ENCODE data around the gene MAGI2. TPM values are rescaled to one million over a fixed set of nuclear protein-coding genes. Genes with fewer than 3 reads are reported as not detected.

The MAGI2 gene
- total and polyA plus RNA-seq, 2 donors from 2014 or later = 4.4 to 9.0 TPM

DNA sequence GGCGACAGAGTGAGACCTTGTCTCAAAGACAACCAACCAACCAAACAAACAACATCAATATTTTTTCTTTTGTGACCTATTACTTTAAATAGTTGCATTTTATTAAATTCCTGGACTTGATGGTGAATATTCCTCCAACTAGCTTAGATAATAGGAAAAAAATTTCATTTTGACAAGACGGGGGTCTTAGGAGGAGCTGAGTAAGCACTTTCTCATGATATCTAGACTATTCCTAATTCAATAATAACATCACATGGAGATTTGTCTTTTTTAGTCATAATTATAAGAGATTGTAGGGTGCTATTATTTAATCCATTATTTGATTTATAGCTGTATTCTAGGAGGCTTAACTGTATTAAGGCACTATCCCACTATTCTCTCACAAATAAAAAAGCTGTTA lies 952.4 kb downstream of the MAGI2 start:
- H3K4me3 ChIP-seq (ENCODE audit: low read length in 3 of 3) = no peak overlapping the region
- no peaks in the 10 kb centered on the region for H3K4me1 ChIP-seq (ENCODE audit: control insufficient read depth in 2 of 3, insufficient read depth in 2 of 3, low read depth in 1 of 3, low read length in 3 of 3)
- no peak for DNase-seq
- no peaks in the 10 kb centered on the region for H3K36me3 ChIP-seq (ENCODE audit: control insufficient read depth in 2 of 3, insufficient read depth in 3 of 3, low read length in 3 of 3)
- H3K9ac ChIP-seq (ENCODE audit: low read length in 3 of 3) = no peak overlapping the region
- intact Hi-C loops (cut with DNase I) = no loop called here
- no peaks in the 10 kb centered on the region for H3K27me3 ChIP-seq (ENCODE audit: control insufficient read depth, insufficient read depth, low read length)
- TF ChIP-seq, protein P1, sequence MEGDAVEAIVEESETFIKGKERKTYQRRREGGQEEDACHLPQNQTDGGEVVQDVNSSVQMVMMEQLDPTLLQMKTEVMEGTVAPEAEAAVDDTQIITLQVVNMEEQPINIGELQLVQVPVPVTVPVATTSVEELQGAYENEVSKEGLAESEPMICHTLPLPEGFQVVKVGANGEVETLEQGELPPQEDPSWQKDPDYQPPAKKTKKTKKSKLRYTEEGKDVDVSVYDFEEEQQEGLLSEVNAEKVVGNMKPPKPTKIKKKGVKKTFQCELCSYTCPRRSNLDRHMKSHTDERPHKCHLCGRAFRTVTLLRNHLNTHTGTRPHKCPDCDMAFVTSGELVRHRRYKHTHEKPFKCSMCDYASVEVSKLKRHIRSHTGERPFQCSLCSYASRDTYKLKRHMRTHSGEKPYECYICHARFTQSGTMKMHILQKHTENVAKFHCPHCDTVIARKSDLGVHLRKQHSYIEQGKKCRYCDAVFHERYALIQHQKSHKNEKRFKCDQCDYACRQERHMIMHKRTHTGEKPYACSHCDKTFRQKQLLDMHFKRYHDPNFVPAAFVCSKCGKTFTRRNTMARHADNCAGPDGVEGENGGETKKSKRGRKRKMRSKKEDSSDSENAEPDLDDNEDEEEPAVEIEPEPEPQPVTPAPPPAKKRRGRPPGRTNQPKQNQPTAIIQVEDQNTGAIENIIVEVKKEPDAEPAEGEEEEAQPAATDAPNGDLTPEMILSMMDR (IDR thresholded peaks at IDR 0.05; ENCODE audit: borderline replicate concordance, extremely low read depth, insufficient read depth) = no peak
- H3K9me3 ChIP-seq (ENCODE audit: control insufficient read depth in 2 of 3, insufficient read depth in 1 of 3, low read length in 3 of 3) = no peaks in the 10 kb centered on the region
- no peak overlapping the region for H3K27ac ChIP-seq (ENCODE audit: low read depth in 2 of 2, low read length in 2 of 2)
- no peak for FAIRE-seq

DNA sequence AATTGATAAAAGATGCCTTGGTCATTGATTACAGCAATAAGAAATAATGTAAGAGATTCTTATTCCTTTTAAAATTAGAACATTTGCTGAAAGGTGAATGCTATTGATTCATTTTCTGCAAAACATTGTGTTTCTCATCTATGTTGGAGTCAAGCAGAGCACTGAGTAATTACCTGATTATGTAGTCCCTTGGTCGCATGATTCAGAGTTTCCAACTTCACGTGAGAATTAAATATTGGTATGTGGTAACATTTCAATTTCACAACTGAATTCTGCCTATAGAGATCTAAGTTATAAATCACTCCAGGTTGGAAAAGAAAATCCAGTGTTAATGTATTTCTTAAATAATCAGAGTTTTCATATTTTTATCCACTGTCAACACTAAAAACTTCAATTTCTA lies 953.5 kb downstream of the MAGI2 start:
- no peak for DNase-seq
- Histone ChIP-seq H3K9me3 (ENCODE audit: control insufficient read depth in 2 of 3, insufficient read depth in 1 of 3, low read length in 3 of 3) (no peaks in the 10 kb centered on the region), H3K4me3 (ENCODE audit: low read length in 3 of 3) (no peak overlapping the region), H3K27me3 (ENCODE audit: control insufficient read depth, insufficient read depth, low read length) (no peaks in the 10 kb centered on the region), H3K4me1 (ENCODE audit: control insufficient read depth in 2 of 3, insufficient read depth in 2 of 3, low read depth in 1 of 3, low read length in 3 of 3) (no peaks in the 10 kb centered on the region), H3K36me3 (ENCODE audit: control insufficient read depth in 2 of 3, insufficient read depth in 3 of 3, low read length in 3 of 3) (no peaks in the 10 kb centered on the region), H3K9ac (ENCODE audit: low read length in 3 of 3) (no peak overlapping the region), H3K27ac (ENCODE audit: low read depth in 2 of 2, low read length in 2 of 2) (no peak overlapping the region)
- FAIRE-seq = no peak
- TF ChIP-seq, protein P1 (IDR thresholded peaks at IDR 0.05; ENCODE audit: borderline replicate concordance, extremely low read depth, insufficient read depth) = no peak
- intact Hi-C loops (cut with DNase I) = no loop called here

DNA sequence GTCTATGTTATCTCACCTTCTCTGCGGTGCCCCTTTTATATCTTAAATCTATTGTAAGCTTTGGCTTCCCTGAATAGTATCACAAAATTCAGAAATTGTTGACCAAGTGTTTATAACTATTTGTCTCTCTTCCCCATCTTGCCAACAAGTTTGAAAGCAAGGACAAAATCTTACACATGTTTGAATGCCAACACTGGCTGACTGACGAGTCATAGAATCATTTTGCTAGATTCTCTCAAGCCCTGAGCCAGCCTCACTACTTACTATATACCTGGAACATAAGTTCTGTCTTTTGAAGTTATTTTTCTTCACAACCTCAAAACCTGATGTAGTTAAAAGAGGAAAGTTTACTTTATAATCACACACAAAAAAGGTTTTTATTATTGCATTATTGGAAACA lies 954.2 kb downstream of the MAGI2 start:
- TF ChIP-seq, protein P1 (IDR thresholded peaks at IDR 0.05; ENCODE audit: borderline replicate concordance, extremely low read depth, insufficient read depth) = no peak
- H3K9ac ChIP-seq (ENCODE audit: low read length in 3 of 3) = no peak overlapping the region
- no peak for FAIRE-seq

More for the DNA sequence above, 954.2 kb downstream of the MAGI2 start:
- no peak overlapping the region for H3K4me3 ChIP-seq (ENCODE audit: low read length in 3 of 3)
- no peak for DNase-seq
- no peaks in the 10 kb centered on the region for H3K9me3 ChIP-seq (ENCODE audit: control insufficient read depth in 2 of 3, insufficient read depth in 1 of 3, low read length in 3 of 3)
- no peak overlapping the region for H3K27ac ChIP-seq (ENCODE audit: low read depth in 2 of 2, low read length in 2 of 2)
- intact Hi-C loops (cut with DNase I) = no loop called here
- H3K27me3 ChIP-seq (ENCODE audit: control insufficient read depth, insufficient read depth, low read length) = no peaks in the 10 kb centered on the region
- H3K36me3 ChIP-seq (ENCODE audit: control insufficient read depth in 2 of 3, insufficient read depth in 3 of 3, low read length in 3 of 3) = no peaks in the 10 kb centered on the region
- H3K4me1 ChIP-seq (ENCODE audit: control insufficient read depth in 2 of 3, insufficient read depth in 2 of 3, low read depth in 1 of 3, low read length in 3 of 3) = no peaks in the 10 kb centered on the region
